MCF 10A (cell line): Measurements from ENCODE around the gene ZBTB32. TPM values are rescaled to one million over a fixed set of nuclear protein-coding genes. Genes with fewer than 3 reads are reported as not detected.

Experiments used
- BruUV-seq: library from RNA; stranded (reverse); fragments of 400-500 nt; replicated peaks from 2 replicates; lab custom pipeline; 2021; lab: Mats Ljungman, UMichigan
- CTCF ChIA-PET: fragments of 300-600 bp; sonication (Branson Sonifier 250); formaldehyde crosslinking; extraction: SDS; loops from one replicate; lab custom pipeline; 2021; ENCODE audit warnings: antibody characterized with exemption, inconsistent platforms; lab: Yijun Ruan, JAX
- POLR2A ChIA-PET: fragments of 300-600, 350-650 bp; sonication (Branson Sonifier 250); formaldehyde crosslinking; extraction: SDS; loops from one replicate; lab custom pipeline; 2020; ENCODE audit warnings: antibody characterized with exemption, inconsistent platforms; lab: Yijun Ruan, JAX
- DNase-seq: peaks from one replicate; pipeline ENCODE4 v3.0.0-alpha.2; 2018; ENCODE audit not compliant: unreplicated experiment
- H3K27ac Mint-ChIP-seq: one replicate; pipeline ENCODE4 v1.8.0; 2022; ENCODE audit warnings: mild to moderate bottlenecking, low read depth, mixed read lengths; ENCODE audit not compliant: unreplicated experiment
- H3K27me3 Mint-ChIP-seq: one replicate; pipeline ENCODE4 v1.8.0; 2022; ENCODE audit warnings: mixed read lengths; ENCODE audit not compliant: insufficient read depth, unreplicated experiment
- H3K36me3 Mint-ChIP-seq: one replicate; pipeline ENCODE4 v1.8.0; 2022; ENCODE audit warnings: mild to moderate bottlenecking, moderate library complexity, mixed read lengths; ENCODE audit not compliant: insufficient read depth, unreplicated experiment
- H3K4me1 Mint-ChIP-seq: one replicate; pipeline ENCODE4 v1.8.0; 2022; ENCODE audit warnings: mixed read lengths; ENCODE audit not compliant: insufficient read depth, unreplicated experiment
- H3K4me3 Mint-ChIP-seq: one replicate; pipeline ENCODE4 v1.8.0; 2022; ENCODE audit warnings: mild to moderate bottlenecking, moderate library complexity, mixed read lengths; ENCODE audit not compliant: unreplicated experiment
- H3K9me3 Mint-ChIP-seq: one replicate; pipeline ENCODE4 v1.8.0; 2022; ENCODE audit warnings: mixed read lengths; ENCODE audit not compliant: unreplicated experiment
- intact Hi-C: fragments of 100-400 bp; cut with micrococcal nuclease; formaldehyde crosslinking; loops from 2 replicates; pipeline ENCODE4 v1.14.1; 2022
- total RNA-seq: library from RNA; stranded (reverse); gene quantifications from 2 replicates; pipeline ENCODE4 v1.2.3, GENCODE V29; 2022
- TF ChIP-seq, protein P1 (sequence below): fragments of 200-600 bp; IDR thresholded peaks from one replicate; pipeline ENCODE4 v1.8.0; 2022; ENCODE audit warnings: antibody characterized with exemption, mild to moderate bottlenecking; ENCODE audit not compliant: unreplicated experiment

The ZBTB32 gene
- total RNA-seq, 1 experiment from 2014 or later: not detected

DNA sequence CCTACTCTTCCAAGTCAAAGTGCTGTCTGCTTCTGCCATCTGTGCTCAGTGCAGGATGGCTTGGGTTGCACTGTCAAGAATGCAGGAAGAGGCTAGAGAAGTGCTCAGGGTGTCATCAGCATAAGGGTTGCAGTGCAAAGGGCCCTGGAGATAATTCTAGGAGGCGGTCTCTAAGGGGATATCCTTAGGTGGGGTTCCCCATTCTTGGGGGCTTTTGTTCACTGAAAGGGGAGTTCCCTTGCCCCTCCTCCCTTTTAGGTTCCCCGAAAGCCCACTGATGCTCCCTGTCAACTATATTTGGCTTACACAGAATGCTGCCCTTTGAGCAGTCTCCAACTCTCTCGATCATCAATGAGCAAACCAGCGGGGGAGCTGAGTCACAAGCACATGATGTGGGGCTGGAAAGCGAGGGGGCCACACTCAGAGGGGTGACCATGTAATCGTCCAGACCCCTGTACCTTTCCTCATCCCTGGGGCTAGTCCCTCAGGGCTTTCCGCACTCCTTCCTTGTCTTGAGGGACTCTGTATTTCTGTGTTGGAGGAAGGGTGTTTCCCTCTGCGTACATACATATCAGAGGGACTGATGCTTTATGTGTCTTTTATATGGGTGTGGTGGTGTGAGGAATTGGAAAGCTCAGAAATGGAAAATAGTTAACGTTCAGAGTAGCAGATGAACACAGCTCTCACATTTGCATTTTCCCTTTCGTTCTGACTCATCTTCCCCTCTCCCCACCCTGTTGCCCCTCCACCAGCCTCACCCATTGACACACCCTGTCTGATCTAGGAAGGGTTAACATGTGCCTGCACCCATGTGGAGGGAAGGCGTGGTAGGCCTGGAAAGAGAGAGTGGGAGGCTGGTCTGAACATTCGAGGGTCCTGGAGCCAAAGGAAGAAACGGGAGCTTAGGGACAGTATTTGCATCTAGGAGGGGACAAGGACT is 6.7 kb downstream of the ZBTB32 start:
- BruUV-seq: no TSS peak
- intact Hi-C loops: no loop called here
- H3K4me1 Mint-ChIP-seq: peaks cover 5% of the 10 kb centered on the region
- TF ChIP-seq, protein P1, sequence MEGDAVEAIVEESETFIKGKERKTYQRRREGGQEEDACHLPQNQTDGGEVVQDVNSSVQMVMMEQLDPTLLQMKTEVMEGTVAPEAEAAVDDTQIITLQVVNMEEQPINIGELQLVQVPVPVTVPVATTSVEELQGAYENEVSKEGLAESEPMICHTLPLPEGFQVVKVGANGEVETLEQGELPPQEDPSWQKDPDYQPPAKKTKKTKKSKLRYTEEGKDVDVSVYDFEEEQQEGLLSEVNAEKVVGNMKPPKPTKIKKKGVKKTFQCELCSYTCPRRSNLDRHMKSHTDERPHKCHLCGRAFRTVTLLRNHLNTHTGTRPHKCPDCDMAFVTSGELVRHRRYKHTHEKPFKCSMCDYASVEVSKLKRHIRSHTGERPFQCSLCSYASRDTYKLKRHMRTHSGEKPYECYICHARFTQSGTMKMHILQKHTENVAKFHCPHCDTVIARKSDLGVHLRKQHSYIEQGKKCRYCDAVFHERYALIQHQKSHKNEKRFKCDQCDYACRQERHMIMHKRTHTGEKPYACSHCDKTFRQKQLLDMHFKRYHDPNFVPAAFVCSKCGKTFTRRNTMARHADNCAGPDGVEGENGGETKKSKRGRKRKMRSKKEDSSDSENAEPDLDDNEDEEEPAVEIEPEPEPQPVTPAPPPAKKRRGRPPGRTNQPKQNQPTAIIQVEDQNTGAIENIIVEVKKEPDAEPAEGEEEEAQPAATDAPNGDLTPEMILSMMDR: no peak
- no peak for DNase-seq
- H3K27ac Mint-ChIP-seq: no peak overlapping the region
- ChIA-PET POLR2A (interaction anchor here (1.0 to 1.3 kb wide), 2 partner anchors 17 to 29 kb away, joined by 3 read pairs; no protein-coding TSS in a partner anchor), CTCF (interaction anchor here (0.6 to 1.8 kb wide), 4 partner anchors 14 to 163 kb away, joined by 3 to 6 read pairs (median 4); no protein-coding TSS in a partner anchor)
- no peak overlapping the region for H3K4me3 Mint-ChIP-seq
- H3K27me3 Mint-ChIP-seq: no peaks in the 10 kb centered on the region
- H3K9me3 Mint-ChIP-seq: no peaks in the 10 kb centered on the region
- H3K36me3 Mint-ChIP-seq: no peaks in the 10 kb centered on the region

GRCh38 chr19:35712567-35713505 is 8.5 kb downstream of the ZBTB32 start:
- intact Hi-C loops: no loop called here
- TF ChIP-seq, protein P1: no peak
- no peak for DNase-seq
- Mint-ChIP-seq H3K4me3 (no peak overlapping the region), H3K27ac (no peak overlapping the region), H3K4me1 (peaks cover 13% of the 10 kb centered on the region), H3K9me3 (no peaks in the 10 kb centered on the region), H3K36me3 (no peaks in the 10 kb centered on the region), H3K27me3 (no peaks in the 10 kb centered on the region)
- POLR2A ChIA-PET: interaction anchor here (1.0 to 1.3 kb wide), 3 partner anchors 19 to 163 kb away, joined by 3 read pairs; no protein-coding TSS in a partner anchor
- BruUV-seq: no TSS peak
- CTCF ChIA-PET: interaction anchor here (0.6 to 1.8 kb wide), 6 partner anchors 18 to 264 kb away, joined by 3 to 6 read pairs (median 4); partner anchors contain the start of gene COX6B1

- DNase-seq: no peak
- no peak overlapping the region for H3K27ac Mint-ChIP-seq
- TF ChIP-seq, protein P1: no peak
- no peaks in the 10 kb centered on the region for H3K9me3 Mint-ChIP-seq
- no peaks in the 10 kb centered on the region for H3K36me3 Mint-ChIP-seq
- intact Hi-C loops: no loop called here
- no TSS peak for BruUV-seq
- no peaks in the 10 kb centered on the region for H3K27me3 Mint-ChIP-seq
- ChIA-PET CTCF (interaction anchor here (0.6 kb wide), 1 partner anchor 65 kb away, joined by 3 read pairs; the partner anchor contains the start of gene COX6B1), POLR2A (no interaction called here)
- peaks cover 13% of the 10 kb centered on the region for H3K4me1 Mint-ChIP-seq
- H3K4me3 Mint-ChIP-seq: no peak overlapping the region
These were observed 9.1 kb downstream of the ZBTB32 start for GRCh38 chr19:35713506-35713850.
